MM.1S (cell line): Measurements from ENCODE around the gene BMP2K.

Source experiments
- DNase-seq: peaks from one replicate; pipeline ENCODE4 v3.0.0-alpha.2; 2015
- H2AFZ ChIP-seq: fragments of 300-600 bp; sonication (generic); 2 replicates; pipeline ENCODE4 v1.6.0; 2016; ENCODE audit warnings: antibody characterized with exemption, low read length
- H3F3A ChIP-seq: fragments of 300-600 bp; sonication (generic); 2 replicates; pipeline ENCODE4 v1.6.1; 2016; ENCODE audit warnings: mild to moderate bottlenecking, antibody characterized with exemption, low read length, moderate library complexity, mixed read lengths; ENCODE audit not compliant: insufficient read depth
- H3K27ac ChIP-seq: fragments of 300-600 bp; sonication (generic); 2 replicates; pipeline ENCODE4 v1.5.1; 2016; ENCODE audit warnings: mild to moderate bottlenecking, low read length
- H3K27me3 ChIP-seq: fragments of 300-600 bp; sonication (generic); replicated peaks from 2 replicates; pipeline ENCODE4 v1.6.0; 2016; ENCODE audit warnings: low read length; ENCODE audit not compliant: insufficient read depth
- H3K36me3 ChIP-seq: fragments of 300-600 bp; sonication (generic); replicated peaks from 2 replicates; pipeline ENCODE4 v1.6.1; 2016; ENCODE audit warnings: mild to moderate bottlenecking, low read length, mixed read lengths; ENCODE audit not compliant: insufficient read depth
- H3K4me1 ChIP-seq: fragments of 300-600 bp; sonication (generic); 2 replicates; pipeline ENCODE4 v1.6.1; 2016; ENCODE audit warnings: low read length, mixed read lengths
- H3K4me2 ChIP-seq: fragments of 300-600 bp; sonication (generic); 2 replicates; pipeline ENCODE4 v1.6.0; 2016; ENCODE audit warnings: low read depth, low read length
- H3K4me3 ChIP-seq: fragments of 300-600 bp; sonication (generic); 2 replicates; pipeline ENCODE4 v1.5.1; 2016; ENCODE audit warnings: low read length, mixed read lengths
- H3K79me2 ChIP-seq: fragments of 300-600 bp; sonication (generic); 2 replicates; pipeline ENCODE4 v1.6.1; 2016; ENCODE audit warnings: mixed run types, low read length, mixed read lengths
- H3K9ac ChIP-seq: fragments of 300-600 bp; sonication (generic); 2 replicates; pipeline ENCODE4 v1.6.1; 2016; ENCODE audit warnings: low read length, mixed read lengths
- H3K9me2 ChIP-seq: fragments of 300-600 bp; sonication (generic); replicated peaks from 2 replicates; pipeline ENCODE4 v1.6.1; 2016; ENCODE audit warnings: mild to moderate bottlenecking, low read length, mixed read lengths; ENCODE audit not compliant: insufficient read depth
- H3K9me3 ChIP-seq: fragments of 300-600 bp; sonication (generic); replicated peaks from 2 replicates; pipeline ENCODE4 v1.6.1; 2016; ENCODE audit warnings: mild to moderate bottlenecking, low read length, mixed read lengths; ENCODE audit not compliant: insufficient read depth
- H4K20me1 ChIP-seq: fragments of 300-600 bp; sonication (generic); 2 replicates; pipeline ENCODE4 v1.6.1; 2016; ENCODE audit warnings: mild to moderate bottlenecking, low read length, moderate library complexity, mixed read lengths; ENCODE audit not compliant: insufficient read depth
- CTCF ChIP-seq: fragments of 300-600 bp; sonication (generic); IDR thresholded peaks from 2 replicates; pipeline ENCODE4 v1.5.1; 2016; ENCODE audit warnings: antibody characterized with exemption, low read length, mixed read lengths
- EZH2 ChIP-seq: fragments of 300-600 bp; sonication (generic); optimal IDR thresholded peaks from 2 replicates; pipeline ENCODE3; 2017; ENCODE audit warnings: low read depth, mild to moderate bottlenecking, antibody characterized with exemption, low read length, mixed read lengths
- EZH2phosphoT487 ChIP-seq: fragments of 300-600 bp; sonication (generic); IDR thresholded peaks from 2 replicates; pipeline ENCODE4 v1.6.1; 2018; ENCODE audit warnings: antibody characterized with exemption, low read length

BMP2K gene

GRCh38 chr4:78878031-78878430, 101.9 kb downstream of the BMP2K start:
- Histone ChIP-seq H3K27me3 (no peaks in the 10 kb centered on the region), H3K27ac (no peak overlapping the region), H4K20me1 (no peaks in the 10 kb centered on the region), H3K9me3 (no peaks in the 10 kb centered on the region), H2AFZ (no peak overlapping the region), H3K9me2 (no peaks in the 10 kb centered on the region), H3F3A (no peaks in the 10 kb centered on the region), H3K9ac (no peak overlapping the region), H3K36me3 (no peaks in the 10 kb centered on the region), H3K79me2 (no peaks in the 10 kb centered on the region), H3K4me1 (no peaks in the 10 kb centered on the region), H3K4me2 (no peak overlapping the region), H3K4me3 (no peak overlapping the region)
- TF ChIP-seq EZH2 (no peak), CTCF (no peak), EZH2phosphoT487 (no peak)
- DNase-seq, result no peak

DNA sequence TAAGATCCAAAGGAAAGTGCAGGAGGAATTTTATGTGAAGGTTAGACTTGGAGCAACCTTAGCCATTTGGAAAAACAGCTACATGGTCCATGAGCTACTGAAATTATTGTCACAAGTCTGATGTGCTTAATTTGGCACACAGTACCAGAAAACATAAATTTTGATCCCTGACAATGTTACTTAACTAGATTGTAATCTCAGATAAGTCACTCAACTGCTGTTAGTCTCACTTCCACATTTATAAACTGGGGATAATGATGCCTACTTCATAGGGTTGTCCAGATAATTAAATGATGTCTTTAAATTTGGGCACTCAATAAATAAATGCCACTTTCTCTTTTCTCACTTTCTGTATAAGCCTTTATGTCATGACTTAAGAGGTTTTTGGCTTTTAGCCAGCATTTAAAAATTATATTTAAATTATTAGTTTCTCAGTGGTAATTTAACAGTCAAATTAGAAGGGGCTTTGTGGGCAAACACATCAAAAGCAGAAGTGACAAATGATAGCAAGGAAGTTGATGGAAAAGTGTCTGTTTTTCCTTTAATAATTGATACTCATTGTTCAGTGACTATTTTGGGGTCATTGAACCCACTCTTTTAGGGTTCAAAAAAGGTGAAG, 104.8 kb downstream of the BMP2K start:
- DNase-seq, result no peak
- H3K9me3 ChIP-seq, result no peaks in the 10 kb centered on the region
- no peaks in the 10 kb centered on the region for H3K36me3 ChIP-seq
- H3K27me3 ChIP-seq, result no peaks in the 10 kb centered on the region
- H3K9ac ChIP-seq, result no peak overlapping the region
- no peak overlapping the region for H2AFZ ChIP-seq
- TF ChIP-seq EZH2 (no peak), CTCF (no peak), EZH2phosphoT487 (no peak)
- H3K79me2 ChIP-seq, result no peaks in the 10 kb centered on the region
- no peak overlapping the region for H3K4me2 ChIP-seq
- H3K4me3 ChIP-seq, result no peak overlapping the region
- H4K20me1 ChIP-seq, result no peaks in the 10 kb centered on the region
- H3K27ac ChIP-seq, result no peak overlapping the region
- no peaks in the 10 kb centered on the region for H3F3A ChIP-seq
- H3K9me2 ChIP-seq, result no peaks in the 10 kb centered on the region
- no peaks in the 10 kb centered on the region for H3K4me1 ChIP-seq

DNA sequence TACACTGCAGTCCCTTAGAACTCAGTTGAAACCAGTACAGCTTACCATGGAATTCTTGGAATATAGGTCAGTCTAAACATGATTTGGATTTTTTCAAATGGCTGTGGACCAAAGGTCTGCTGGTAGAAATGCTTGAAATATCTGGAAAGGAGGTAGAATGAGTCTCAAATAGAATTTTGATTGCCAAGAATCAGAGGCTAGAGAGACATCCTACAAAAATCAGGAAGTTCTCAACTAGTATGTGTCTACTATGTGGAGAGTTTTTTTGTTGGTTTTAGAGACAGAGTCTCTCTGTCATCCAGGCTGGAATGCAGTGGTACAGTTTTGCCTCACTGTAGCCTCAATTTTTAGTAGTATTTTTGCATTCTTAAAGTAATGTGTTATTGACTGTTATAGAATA, 109.4 kb downstream of the BMP2K start:
- H3K27me3 ChIP-seq, result no peaks in the 10 kb centered on the region
- H3K4me2 ChIP-seq, result no peak overlapping the region
- no peak overlapping the region for H3K4me3 ChIP-seq
- no peak overlapping the region for H3K27ac ChIP-seq
- no peaks in the 10 kb centered on the region for H3K4me1 ChIP-seq
- no peaks in the 10 kb centered on the region for H3K79me2 ChIP-seq
- DNase-seq, result no peak
- H3F3A ChIP-seq, result no peaks in the 10 kb centered on the region
- H3K9ac ChIP-seq, result no peak overlapping the region
- H3K36me3 ChIP-seq, result 0 out of 2 replicates have a peak, but pooled peaks cover 2% of the 10 kb centered on the region
- H2AFZ ChIP-seq, result no peak overlapping the region
- no peaks in the 10 kb centered on the region for H4K20me1 ChIP-seq
- TF ChIP-seq EZH2phosphoT487 (no peak), EZH2 (no peak), CTCF (no peak)
- no peaks in the 10 kb centered on the region for H3K9me3 ChIP-seq
- no peaks in the 10 kb centered on the region for H3K9me2 ChIP-seq
